SHP77 (cell line): ENCODE measurements around the gene SLC13A4.
"Not testable (repeated sequence)": the region's sequence is repeated elsewhere in the genome, so short reads cannot be mapped to it uniquely, and the experiment has no call there.

ENCODE experiments used
- DNase-seq, 2 experiments: peaks; one replicate each; lab custom pipeline; 2025; lab: John Stamatoyannopoulos, UW

Gene SLC13A4

GRCh38 chr7:135718219-135718618, 9.8 kb downstream of the SLC13A4 start:
- no peak for DNase-seq

- DNase-seq, result no peak
Measured at GRCh38 chr7:135717693-135718092, 10.3 kb downstream of the SLC13A4 start.

GRCh38 chr7:135716677-135717238, 11.2 kb downstream of the SLC13A4 start:
- DNase-seq, result peak in 1 of 2 experiments; percentile 18

GRCh38 chr7:135715673-135716072, 12.3 kb downstream of the SLC13A4 start:
- no peak for DNase-seq

- DNase-seq, result no peak
Measured at GRCh38 chr7:135715055-135715522, 12.9 kb downstream of the SLC13A4 start.

- no peak for DNase-seq
Measured at GRCh38 chr7:135714534-135715009, 13.4 kb downstream of the SLC13A4 start.

GRCh38 chr7:135713836-135714470, 14.0 kb downstream of the SLC13A4 start:
- no peak for DNase-seq

- no peak for DNase-seq
Measured at GRCh38 chr7:135712796-135713195, 15.2 kb downstream of the SLC13A4 start.

GRCh38 chr7:135712182-135712782, 15.7 kb downstream of the SLC13A4 start:
- peak in 1 of 2 experiments; percentile 26 for DNase-seq

GRCh38 chr7:135711139-135711469, 16.9 kb downstream of the SLC13A4 start:
- no peak for DNase-seq

- DNase-seq, result no peak
Measured at GRCh38 chr7:135710417-135711138, 17.4 kb downstream of the SLC13A4 start.

- DNase-seq, result no peak
Measured at GRCh38 chr7:135709508-135709907, 18.5 kb downstream of the SLC13A4 start.

- DNase-seq, result no peak
Measured at GRCh38 chr7:135708041-135708440, 19.9 kb downstream of the SLC13A4 start.

- DNase-seq, result no peak
Measured at GRCh38 chr7:135707570-135707966, 20.4 kb downstream of the SLC13A4 start.

- no peak for DNase-seq
Measured at GRCh38 chr7:135706858-135707569, 21.0 kb downstream of the SLC13A4 start.

GRCh38 chr7:135706038-135706742, 21.8 kb downstream of the SLC13A4 start:
- DNase-seq, result no peak

GRCh38 chr7:135704698-135705097, 23.3 kb downstream of the SLC13A4 start:
- no peak for DNase-seq

GRCh38 chr7:135704074-135704473, 23.9 kb downstream of the SLC13A4 start:
- DNase-seq, result no peak

- DNase-seq, result no peak
Measured at GRCh38 chr7:135697276-135698049, 30.5 kb downstream of the SLC13A4 start.

GRCh38 chr7:135693558-135693957, 34.4 kb downstream of the SLC13A4 start:
- DNase-seq, result no peak

- not testable (repeated sequence) for DNase-seq
Measured at GRCh38 chr7:135692606-135693005, 35.4 kb downstream of the SLC13A4 start.
